HCT116 (cell line): ENCODE measurements around the gene PLD3. TPM values are rescaled to one million over a fixed set of nuclear protein-coding genes. Genes with fewer than 3 reads are reported as not detected.
"Not testable (repeated sequence)": the region's sequence is repeated elsewhere in the genome, so short reads cannot be mapped to it uniquely, and the experiment has no call there.

Experiments used
- ATAC-seq: fragments of 200-7000 bp; cut with Tn5 transposase; 2 replicates; pipeline ENCODE4 v1.9.1; 2020; ENCODE audit warnings: mild to moderate bottlenecking, moderate library complexity
- BruUV-seq: library from RNA; stranded (reverse); fragments of 400-500 nt; replicated peaks from 2 replicates; lab custom pipeline; 2021; lab: Mats Ljungman, UMichigan
- CTCF ChIA-PET: fragments of 300-600 bp; sonication (Branson Sonifier 250); formaldehyde crosslinking; loops from one replicate; lab custom pipeline; 2021; ENCODE audit warnings: antibody characterized with exemption; lab: Charles Lee
- POLR2A ChIA-PET: fragments of 300-600, 350-600 bp; sonication (Branson Sonifier 250); formaldehyde crosslinking; loops from one replicate; lab custom pipeline; 2021; ENCODE audit warnings: antibody characterized with exemption; lab: Charles Lee
- RAD21 ChIA-PET, 2 experiments: fragments of 300-600 bp; sonication (Branson Sonifier 250); formaldehyde crosslinking; loops; one replicate each; lab custom pipeline; 2023; ENCODE audit warnings: low total read pairs in 2 of 2; ENCODE audit not compliant: uncharacterized antibody in 2 of 2, unreplicated experiment in 2 of 2, low non-redundant PET in 1 of 2; lab: Charles Lee
- DNase-seq: peaks from one replicate; pipeline ENCODE4 v3.0.0-alpha.2; 2010; ENCODE audit warnings: low read depth, low spot score
- H2AFZ ChIP-seq: fragments of 200-600 bp; shearing (Covaris generic), sonication (generic); 2 replicates; pipeline ENCODE4 v1.6.1; 2017; ENCODE audit warnings: low read depth, mixed run types, mixed read lengths, antibody characterized with exemption, low read length; ENCODE audit not compliant: poor library complexity, severe bottlenecking
- H3K27ac ChIP-seq: 2 replicates; pipeline ENCODE4 v1.5.1; 2012; ENCODE audit warnings: low read depth, low read length
- H3K27me3 ChIP-seq: fragments of 200-600 bp; sonication (generic); 2 replicates; pipeline ENCODE4 v1.6.1; 2016; ENCODE audit warnings: mixed run types, low read length, mixed read lengths; ENCODE audit not compliant: insufficient read depth
- H3K36me3 ChIP-seq, 2 experiments: fragments of 200-500 bp in 1 of 2; fragments of 200-600 bp in 1 of 2; sonication (Bioruptor generic) in 1 of 2; sonication (generic) in 1 of 2; 2 replicates each; pipeline versions ENCODE4 v1.5.1 to v1.6.1; 2014 to 2016; ENCODE audit warnings: low read length in 2 of 2, inconsistent platforms in 1 of 2, mixed read lengths in 1 of 2, mixed run types in 1 of 2; ENCODE audit not compliant: insufficient read depth in 2 of 2, control insufficient read depth in 1 of 2
- H3K4me1 ChIP-seq, 2 experiments: fragments of 200-600 bp in 1 of 2; sonication (generic) in 1 of 2; 2 replicates each; pipeline versions ENCODE4 v1.5.1 to v1.6.1; 2012 to 2017; ENCODE audit warnings: low read length in 2 of 2, inconsistent platforms in 1 of 2, mild to moderate bottlenecking in 1 of 2, mixed read lengths in 1 of 2, mixed run types in 1 of 2, moderate library complexity in 1 of 2; ENCODE audit not compliant: insufficient read depth in 2 of 2, control insufficient read depth in 1 of 2
- H3K4me2 ChIP-seq: fragments of 200-600 bp; sonication (generic); 2 replicates; pipeline ENCODE4 v1.6.1; 2017; ENCODE audit warnings: mixed run types, low read length, mixed read lengths
- H3K4me3 ChIP-seq, 2 experiments: fragments of 200-600 bp in 1 of 2; sonication (generic) in 1 of 2; replicated peaks in 1 of 2; 2 replicates each; pipeline ENCODE4 v1.5.1; 2011 to 2016; ENCODE audit warnings: low read length in 2 of 2, control low read depth in 1 of 2, low read depth in 1 of 2, mild to moderate bottlenecking in 1 of 2, mixed read lengths in 1 of 2, mixed run types in 1 of 2
- H3K79me2 ChIP-seq: fragments of 200-600 bp; sonication (generic); 2 replicates; pipeline ENCODE4 v1.6.1; 2017; ENCODE audit warnings: mild to moderate bottlenecking, mixed run types, low read length, moderate library complexity, mixed read lengths; ENCODE audit not compliant: insufficient read depth
- H3K9ac ChIP-seq: fragments of 200-600 bp; sonication (generic); 2 replicates; pipeline ENCODE4 v1.6.1; 2016; ENCODE audit warnings: low read length, mixed read lengths
- H3K9me2 ChIP-seq: fragments of 200-600 bp; sonication (generic), shearing (Covaris generic); 2 replicates; pipeline ENCODE4 v1.6.1; 2017; ENCODE audit warnings: mixed run types, mild to moderate bottlenecking, moderate library complexity; ENCODE audit not compliant: insufficient read depth
- H3K9me3 ChIP-seq, 2 experiments: fragments of 200-500 bp in 1 of 2; fragments of 200-600 bp in 1 of 2; sonication (Bioruptor generic) in 1 of 2; sonication (generic) in 1 of 2; 2 replicates each; pipeline ENCODE4 v1.6.1; 2014 to 2017; ENCODE audit warnings: low read length in 2 of 2, mixed read lengths in 2 of 2, inconsistent platforms in 1 of 2, low read depth in 1 of 2, mild to moderate bottlenecking in 1 of 2, mixed run types in 1 of 2, moderate library complexity in 1 of 2; ENCODE audit not compliant: control insufficient read depth in 1 of 2, insufficient read depth in 1 of 2
- H4K20me1 ChIP-seq: fragments of 200-600 bp; sonication (generic), shearing (Covaris generic); 2 replicates; pipeline ENCODE4 v1.6.1; 2017; ENCODE audit warnings: mixed run types, mild to moderate bottlenecking, moderate library complexity; ENCODE audit not compliant: insufficient read depth
- ATF3 ChIP-seq: IDR thresholded peaks from 2 replicates; pipeline ENCODE4 v1.6.1; 2012
- CBX3 ChIP-seq: IDR thresholded peaks from 2 replicates; pipeline ENCODE4 v1.6.1; 2012; ENCODE audit warnings: low read depth
- EGR1 ChIP-seq: IDR thresholded peaks from 2 replicates; pipeline ENCODE4 v1.6.1; 2012; ENCODE audit warnings: low read depth
- EZH2phosphoT487 ChIP-seq: fragments of 200-600 bp; IDR thresholded peaks from 2 replicates; pipeline ENCODE4 v1.6.1; 2018; ENCODE audit warnings: antibody characterized with exemption, borderline replicate concordance
- JUND ChIP-seq: IDR thresholded peaks from 2 replicates; pipeline ENCODE4 v1.6.1; 2012
- POLR2A ChIP-seq: IDR thresholded peaks from 2 replicates; pipeline ENCODE4 v1.7.0; 2011; ENCODE audit warnings: borderline replicate concordance; ENCODE audit not compliant: insufficient read depth, insufficient read length; ENCODE audit errors: extremely low read depth
- POLR2AphosphoS5 ChIP-seq: IDR thresholded peaks from 2 replicates; pipeline ENCODE4 v1.6.1; 2011; ENCODE audit warnings: mild to moderate bottlenecking, low read depth, low read length, moderate library complexity
- ZBTB33 ChIP-seq: IDR thresholded peaks from 2 replicates; pipeline ENCODE4 v1.6.1; 2011; ENCODE audit warnings: mild to moderate bottlenecking, low read length, moderate library complexity; ENCODE audit not compliant: insufficient replicate concordance; ENCODE audit errors: extremely low read depth
- ZFX ChIP-seq: fragments of 450-650 bp; IDR thresholded peaks from 2 replicates; pipeline ENCODE4 v1.6.1; 2017
- intact Hi-C: fragments of 100-400 bp; cut with micrococcal nuclease; formaldehyde crosslinking; loops from 2 replicates; pipeline ENCODE4 v1.10.0; 2022
- total RNA-seq: library from RNA; stranded (reverse); gene quantifications from one replicate; pipeline ENCODE4 v1.2.1, GENCODE V29; 2021; ENCODE audit not compliant: unreplicated experiment
- TF ChIP-seq, protein P1 (sequence below): IDR thresholded peaks from 2 replicates; pipeline ENCODE4 v1.6.1; 2012

Gene PLD3
- total RNA-seq, 1 experiment from 2014 or later: 123 TPM

DNA sequence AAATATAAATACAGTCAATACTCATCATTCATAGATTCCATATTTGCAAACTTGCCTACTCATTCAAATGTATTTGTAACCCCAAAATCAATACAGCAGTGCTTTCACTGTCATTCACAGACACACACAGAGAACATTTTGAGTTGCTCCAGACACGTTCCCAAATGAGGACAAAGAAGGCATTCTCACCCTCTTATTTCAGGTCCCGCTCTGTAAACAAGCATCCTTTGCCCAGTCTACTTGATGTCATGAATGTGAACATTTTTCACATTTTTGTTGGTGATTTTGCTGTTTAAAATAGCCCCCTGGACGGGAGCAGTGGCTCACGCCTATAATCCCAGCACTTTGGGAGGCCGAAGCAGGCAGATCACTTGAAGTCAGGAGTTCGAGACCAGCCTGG, 15.8 kb upstream of the PLD3 start:
- Histone ChIP-seq H3K27ac (no peak overlapping the region), H3K4me3 (no peak overlapping the region), H4K20me1 (no peaks in the 10 kb centered on the region), H3K36me3 (peaks cover 20 to 31% of the 10 kb centered on the region in 2 experiments), H2AFZ (no peak overlapping the region), H3K27me3 (no peaks in the 10 kb centered on the region), H3K4me2 (no peak overlapping the region), H3K9me3 (no peaks in the 10 kb centered on the region), H3K9me2 (no peaks in the 10 kb centered on the region), H3K9ac (no peak overlapping the region), H3K4me1 (no peaks in the 10 kb centered on the region), H3K79me2 (peaks cover 8% of the 10 kb centered on the region)
- intact Hi-C loops: no loop called here
- ATAC-seq (no peak), DNase-seq (no peak)
- POLR2A ChIA-PET: no interaction called here
- CTCF ChIA-PET: no interaction called here
- no TSS peak for BruUV-seq
- RAD21 ChIA-PET: no interaction called here
- no peak for TF ChIP-seq POLR2AphosphoS5
- TF ChIP-seq ATF3: no peak
- no peak for TF ChIP-seq ZFX

- POLR2A ChIA-PET, H3K9ac ChIP-seq, CTCF ChIA-PET, H4K20me1 ChIP-seq, H3K4me1 ChIP-seq, RAD21 ChIA-PET, H3K4me2 ChIP-seq, ATAC-seq, H3K9me3 ChIP-seq, BruUV-seq, H3K27me3 ChIP-seq, H3K9me2 ChIP-seq, intact Hi-C loops, H3K27ac ChIP-seq, H2AFZ ChIP-seq, H3K4me3 ChIP-seq, DNase-seq: not testable (repeated sequence)
- peaks cover 11% of the 10 kb centered on the region for H3K79me2 ChIP-seq
- H3K36me3 ChIP-seq: peaks cover 18 to 27% of the 10 kb centered on the region in 2 experiments
These were observed 15.4 kb upstream of the PLD3 start for GRCh38 chr19:40333083-40333482.

DNA sequence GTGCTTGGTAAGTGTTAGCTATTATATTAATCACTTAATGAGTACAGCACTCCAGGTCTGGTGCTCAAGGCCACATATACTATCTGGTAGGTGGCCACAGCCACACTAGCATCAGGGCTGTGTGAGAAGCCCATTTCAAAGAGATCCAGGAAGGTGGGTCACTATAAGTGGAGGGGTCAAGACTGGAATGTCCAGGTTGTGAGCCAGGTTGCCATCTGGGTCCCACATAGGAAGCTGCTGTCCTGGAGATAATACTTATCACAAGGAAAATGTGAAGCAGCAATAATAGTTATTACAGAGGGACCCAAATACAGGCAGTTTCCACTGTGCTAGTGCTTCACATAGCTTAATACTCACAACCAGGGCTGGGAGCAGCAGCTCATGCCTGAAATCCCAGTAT, 13.4 kb upstream of the PLD3 start:
- H3K4me3 ChIP-seq: no peak overlapping the region
- H3K9ac ChIP-seq: no peak overlapping the region
- H3K9me3 ChIP-seq: no peaks in the 10 kb centered on the region
- H3K4me2 ChIP-seq: no peak overlapping the region
- H3K27ac ChIP-seq: no peak overlapping the region
- no peak overlapping the region for H2AFZ ChIP-seq
- BruUV-seq: no TSS peak
- peaks cover 11% of the 10 kb centered on the region for H3K79me2 ChIP-seq
- peaks cover 18 to 26% of the 10 kb centered on the region in 2 experiments for H3K36me3 ChIP-seq
- H3K27me3 ChIP-seq: no peaks in the 10 kb centered on the region
- no peak for ATAC-seq
- DNase-seq: no peak
- H4K20me1 ChIP-seq: no peaks in the 10 kb centered on the region
- H3K9me2 ChIP-seq: no peaks in the 10 kb centered on the region
- ChIA-PET CTCF (no interaction called here), POLR2A (no interaction called here), RAD21 (no interaction called here)
- no peaks in the 10 kb centered on the region for H3K4me1 ChIP-seq
- intact Hi-C loops: no loop called here
- no peak for TF ChIP-seq JUND
- TF ChIP-seq EGR1: no peak
- TF ChIP-seq CBX3: no peak
- TF ChIP-seq, protein P1, sequence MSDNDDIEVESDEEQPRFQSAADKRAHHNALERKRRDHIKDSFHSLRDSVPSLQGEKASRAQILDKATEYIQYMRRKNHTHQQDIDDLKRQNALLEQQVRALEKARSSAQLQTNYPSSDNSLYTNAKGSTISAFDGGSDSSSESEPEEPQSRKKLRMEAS: no peak
- TF ChIP-seq ZBTB33: no peak
- no peak for TF ChIP-seq POLR2AphosphoS5
- TF ChIP-seq ATF3: no peak
- TF ChIP-seq POLR2A: no peak
- no peak for TF ChIP-seq EZH2phosphoT487
- TF ChIP-seq ZFX: no peak
